Stimulated activated CD4-positive, alpha-beta T cell treated with anti-CD3 and anti-CD28 coated beads, TNF-alpha, amount 100 ng/mL, for 1 hour (primary cell): ENCODE measurements around the gene SLC15A3.

Experiments
- DNase-seq, 3 donors: peaks; one replicate each; pipeline ENCODE4 v3.0.0-alpha.2; 2020; ENCODE audit warnings: low read depth in 3 of 3, low spot score in 1 of 3

SLC15A3 gene

GRCh38 chr11:60946601-60947264, 5.2 kb downstream of the SLC15A3 start:
- DNase-seq: no peak

- DNase-seq: no peak
These were observed 6.7 kb downstream of the SLC15A3 start for GRCh38 chr11:60945295-60945667.

GRCh38 chr11:60944490-60945294, 7.3 kb downstream of the SLC15A3 start:
- DNase-seq: no peak

GRCh38 chr11:60942970-60943565, 8.9 kb downstream of the SLC15A3 start:
- DNase-seq: no peak

- no peak for DNase-seq
These were observed 9.8 kb downstream of the SLC15A3 start for GRCh38 chr11:60942219-60942618.

GRCh38 chr11:60941371-60942119, 10.4 kb downstream of the SLC15A3 start:
- DNase-seq: no peak

- DNase-seq: no peak
These were observed 12.1 kb downstream of the SLC15A3 start for GRCh38 chr11:60939855-60940254.

GRCh38 chr11:60939301-60939700, 12.7 kb downstream of the SLC15A3 start:
- DNase-seq: no peak

GRCh38 chr11:60938500-60938899, 13.5 kb downstream of the SLC15A3 start:
- DNase-seq: no peak

- DNase-seq: no peak
These were observed 14.2 kb downstream of the SLC15A3 start for GRCh38 chr11:60937811-60938210.

GRCh38 chr11:60937144-60937527, 14.8 kb downstream of the SLC15A3 start:
- DNase-seq: no peak

GRCh38 chr11:60936467-60937143, 15.4 kb downstream of the SLC15A3 start:
- no peak for DNase-seq

- no peak for DNase-seq
These were observed 16.1 kb downstream of the SLC15A3 start for GRCh38 chr11:60935676-60936442.

- DNase-seq: no peak
These were observed 17.0 kb downstream of the SLC15A3 start for GRCh38 chr11:60934790-60935605.

- DNase-seq: no peak
These were observed 17.7 kb downstream of the SLC15A3 start for GRCh38 chr11:60934124-60934789.

GRCh38 chr11:60933416-60934123, 18.4 kb downstream of the SLC15A3 start:
- no peak for DNase-seq

GRCh38 chr11:60932605-60933356, 19.2 kb downstream of the SLC15A3 start:
- no peak for DNase-seq

- no peak for DNase-seq
These were observed 20.1 kb downstream of the SLC15A3 start for GRCh38 chr11:60931917-60932316.
